Neural crest cell (in vitro differentiated cells): ENCODE measurements around the gene RPP21. TPM values are rescaled to one million over a fixed set of nuclear protein-coding genes. Genes with fewer than 3 reads are reported as not detected.

Experiments used
- DNase-seq: peaks from one replicate; pipeline ENCODE4 v3.0.0; 2021; ENCODE audit warnings: low read depth, mixed read lengths, low spot score
- H3K27ac Mint-ChIP-seq: one replicate; pipeline ENCODE4 v1.8.0; 2021; ENCODE audit warnings: mild to moderate bottlenecking, mixed read lengths; ENCODE audit not compliant: unreplicated experiment
- H3K27me3 Mint-ChIP-seq: 2 replicates; pipeline ENCODE4 v1.8.0; 2021; ENCODE audit warnings: low read depth, mild to moderate bottlenecking, mixed read lengths
- H3K36me3 Mint-ChIP-seq: 2 replicates; pipeline ENCODE4 v1.8.0; 2021; ENCODE audit warnings: low read depth, mild to moderate bottlenecking, mixed read lengths
- H3K4me1 Mint-ChIP-seq: 2 replicates; pipeline ENCODE4 v1.8.0; 2021; ENCODE audit warnings: mixed read lengths
- H3K4me3 Mint-ChIP-seq: one replicate; pipeline ENCODE4 v1.8.0; 2021; ENCODE audit warnings: mild to moderate bottlenecking, mixed read lengths
- H3K9me3 Mint-ChIP-seq: 2 replicates; pipeline ENCODE4 v1.8.0; 2021; ENCODE audit warnings: mixed read lengths
- CTCF ChIP-seq: fragments of 200-600 bp; sonication (generic); conservative IDR thresholded peaks from 2 replicates; pipeline ENCODE4 v1.5.0; 2021; ENCODE audit warnings: antibody characterized with exemption, mild to moderate bottlenecking
- total RNA-seq: library from RNA; stranded (reverse); gene quantifications from 2 replicates; pipeline ENCODE4 v1.2.1, GENCODE V29; 2021

RPP21 gene
- total RNA-seq, 1 donor from 2014 or later, result 64.8 TPM

- TF ChIP-seq CTCF, result no peak
- H3K27ac Mint-ChIP-seq, result peak overlapping the region; percentile 35
- H3K4me3 Mint-ChIP-seq, result no peak overlapping the region
- no peaks in the 10 kb centered on the region for H3K4me1 Mint-ChIP-seq
- no peaks in the 10 kb centered on the region for H3K27me3 Mint-ChIP-seq
- H3K36me3 Mint-ChIP-seq, result peaks cover 9% of the 10 kb centered on the region
- H3K9me3 Mint-ChIP-seq, result no peaks in the 10 kb centered on the region
- no peak for DNase-seq
These were observed 10.7 kb upstream of the RPP21 start for GRCh38 chr6:30334075-30334783.

- H3K4me3 Mint-ChIP-seq, result no peak overlapping the region
- no peaks in the 10 kb centered on the region for H3K9me3 Mint-ChIP-seq
These were observed 4.3 kb upstream of the RPP21 start for GRCh38 chr6:30340589-30341054.

GRCh38 chr6:30341218-30341617, 3.7 kb upstream of the RPP21 start:
- Mint-ChIP-seq H3K27me3 (no peaks in the 10 kb centered on the region), H3K4me3 (no peak overlapping the region), H3K27ac (no peak overlapping the region), H3K4me1 (peaks cover 7% of the 10 kb centered on the region), H3K36me3 (peaks cover 13% of the 10 kb centered on the region), H3K9me3 (no peaks in the 10 kb centered on the region)
- no peak for DNase-seq
- TF ChIP-seq CTCF, result no peak

More at GRCh38 chr6:30340589-30341054, 4.3 kb upstream of the RPP21 start:
- no peak overlapping the region for H3K27ac Mint-ChIP-seq
- H3K36me3 Mint-ChIP-seq, result peaks cover 10% of the 10 kb centered on the region
- no peak for DNase-seq
- TF ChIP-seq CTCF, result no peak
- peaks cover 2% of the 10 kb centered on the region for H3K4me1 Mint-ChIP-seq
- H3K27me3 Mint-ChIP-seq, result no peaks in the 10 kb centered on the region

GRCh38 chr6:30341728-30342127, 3.2 kb upstream of the RPP21 start:
- H3K36me3 Mint-ChIP-seq, result peaks cover 11% of the 10 kb centered on the region
- H3K4me1 Mint-ChIP-seq, result peaks cover 7% of the 10 kb centered on the region
- TF ChIP-seq CTCF, result no peak
- no peak for DNase-seq
- H3K4me3 Mint-ChIP-seq, result no peak overlapping the region
- H3K9me3 Mint-ChIP-seq, result no peaks in the 10 kb centered on the region
- no peaks in the 10 kb centered on the region for H3K27me3 Mint-ChIP-seq
- H3K27ac Mint-ChIP-seq, result no peak overlapping the region

GRCh38 chr6:30344191-30344867, 627 bp upstream of the RPP21 start:
- peaks cover 12% of the 10 kb centered on the region for H3K36me3 Mint-ChIP-seq
- no peaks in the 10 kb centered on the region for H3K9me3 Mint-ChIP-seq
- H3K4me1 Mint-ChIP-seq, result peaks cover 7% of the 10 kb centered on the region
- H3K4me3 Mint-ChIP-seq, result peak overlapping the region; percentile 93
- H3K27ac Mint-ChIP-seq, result no peak overlapping the region
- TF ChIP-seq CTCF, result no peak
- DNase-seq, result no peak
- H3K27me3 Mint-ChIP-seq, result no peaks in the 10 kb centered on the region
